ENCODE data around the gene COL28A1.
"Not testable (repeated sequence)": the region's sequence is repeated elsewhere in the genome, so short reads cannot be mapped to it uniquely, and the experiment has no call there.

Gene COL28A1

GRCh38 chr7:7432979-7433378 lies 102.7 kb downstream of the COL28A1 start:
- H3K4me3 ChIP-seq (ENCODE audit: low read length): no peak overlapping the region
- no peak for DNase-seq (ENCODE audit: low read depth, low spot score)

GRCh38 chr7:7428806-7429205 lies 106.9 kb downstream of the COL28A1 start:
- DNase-seq (ENCODE audit: low read depth, low spot score): no peak

GRCh38 chr7:7427363-7427762 lies 108.3 kb downstream of the COL28A1 start:
- DNase-seq (ENCODE audit: low read depth, low spot score): no peak
- H3K4me3 ChIP-seq (ENCODE audit: low read length): no peak overlapping the region

More at GRCh38 chr7:7428806-7429205, 106.9 kb downstream of the COL28A1 start:
- no peak overlapping the region for H3K4me3 ChIP-seq (ENCODE audit: low read length)

GRCh38 chr7:7426676-7427075 lies 109.0 kb downstream of the COL28A1 start:
- DNase-seq (ENCODE audit: low read depth, low spot score): no peak
- no peak overlapping the region for H3K4me3 ChIP-seq (ENCODE audit: low read length)

GRCh38 chr7:7425321-7425720 lies 110.4 kb downstream of the COL28A1 start:
- H3K4me3 ChIP-seq (ENCODE audit: low read length): no peak overlapping the region
- DNase-seq (ENCODE audit: low read depth, low spot score): no peak

GRCh38 chr7:7424151-7424873 lies 111.4 kb downstream of the COL28A1 start:
- H3K4me3 ChIP-seq (ENCODE audit: low read length): peak overlapping the region; percentile 17; the same call in 1 of the 2 replicates
- peak; percentile 70 for DNase-seq (ENCODE audit: low read depth, low spot score)

GRCh38 chr7:7422641-7423040 lies 113.0 kb downstream of the COL28A1 start:
- DNase-seq (ENCODE audit: low read depth, low spot score): no peak

GRCh38 chr7:7421826-7422225 lies 113.8 kb downstream of the COL28A1 start:
- H3K4me3 ChIP-seq (ENCODE audit: low read length): no peak overlapping the region
- DNase-seq (ENCODE audit: low read depth, low spot score): no peak

More at GRCh38 chr7:7422641-7423040, 113.0 kb downstream of the COL28A1 start:
- no peak overlapping the region for H3K4me3 ChIP-seq (ENCODE audit: low read length)

GRCh38 chr7:7418997-7419396 lies 116.7 kb downstream of the COL28A1 start:
- no peak for DNase-seq (ENCODE audit: low read depth, low spot score)
- no peak overlapping the region for H3K4me3 ChIP-seq (ENCODE audit: low read length)

GRCh38 chr7:7417851-7418250 lies 117.8 kb downstream of the COL28A1 start:
- H3K4me3 ChIP-seq (ENCODE audit: low read length): no peak overlapping the region
- DNase-seq (ENCODE audit: low read depth, low spot score): no peak

GRCh38 chr7:7417414-7417813 lies 118.3 kb downstream of the COL28A1 start:
- DNase-seq (ENCODE audit: low read depth, low spot score): no peak
- H3K4me3 ChIP-seq (ENCODE audit: low read length): no peak overlapping the region

- H3K4me3 ChIP-seq (ENCODE audit: low read length): no peak overlapping the region
- DNase-seq (ENCODE audit: low read depth, low spot score): peak; percentile 55
These were observed 119.4 kb downstream of the COL28A1 start for GRCh38 chr7:7416031-7416858.

GRCh38 chr7:7414791-7415603 lies 120.7 kb downstream of the COL28A1 start:
- no peak for DNase-seq (ENCODE audit: low read depth, low spot score)
- no peak overlapping the region for H3K4me3 ChIP-seq (ENCODE audit: low read length)

- DNase-seq (ENCODE audit: low read depth, low spot score): no peak
- H3K4me3 ChIP-seq (ENCODE audit: low read length): no peak overlapping the region
These were observed 127.5 kb downstream of the COL28A1 start for GRCh38 chr7:7408001-7408770.

- H3K4me3 ChIP-seq (ENCODE audit: low read length): no peak overlapping the region
- DNase-seq (ENCODE audit: low read depth, low spot score): no peak
These were observed 130.2 kb downstream of the COL28A1 start for GRCh38 chr7:7405461-7405860.

- no peak for DNase-seq (ENCODE audit: low read depth, low spot score)
These were observed 136.0 kb downstream of the COL28A1 start for GRCh38 chr7:7399707-7400106.

GRCh38 chr7:7395785-7396184 lies 139.9 kb downstream of the COL28A1 start:
- no peak overlapping the region for H3K4me3 ChIP-seq (ENCODE audit: low read length)
- no peak for DNase-seq (ENCODE audit: low read depth, low spot score)

More at GRCh38 chr7:7399707-7400106, 136.0 kb downstream of the COL28A1 start:
- H3K4me3 ChIP-seq (ENCODE audit: low read length): no peak overlapping the region

GRCh38 chr7:7388164-7388563 lies 147.5 kb downstream of the COL28A1 start:
- DNase-seq (ENCODE audit: low read depth, low spot score); H3K4me3 ChIP-seq (ENCODE audit: low read length): not testable (repeated sequence)

GRCh38 chr7:7385421-7385820 lies 150.3 kb downstream of the COL28A1 start:
- no peak for DNase-seq (ENCODE audit: low read depth, low spot score)
- no peak overlapping the region for H3K4me3 ChIP-seq (ENCODE audit: low read length)
